Measurements from ENCODE around the gene BCL7C.

DNA sequence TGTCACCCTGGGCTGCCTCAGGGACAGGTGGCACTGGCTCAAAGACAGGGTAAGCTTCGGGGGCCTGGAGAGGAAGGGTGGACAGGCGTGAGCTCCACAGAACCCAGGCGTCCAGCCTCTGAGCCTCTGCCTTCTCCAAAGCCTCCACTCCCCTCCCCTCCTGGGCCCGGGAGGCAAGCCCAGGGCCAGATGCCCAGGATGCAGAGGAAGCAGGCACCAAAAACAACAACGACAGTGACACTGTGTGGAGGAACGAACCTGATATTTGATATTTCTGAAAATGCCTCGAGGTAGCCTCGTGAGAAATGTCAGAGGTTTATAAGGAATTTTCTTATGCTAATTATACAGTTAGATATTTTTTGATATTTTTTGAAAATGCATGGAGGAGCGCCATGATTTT lies 6.0 kb downstream of the BCL7C start:
- TF ChIP-seq, protein P1, sequence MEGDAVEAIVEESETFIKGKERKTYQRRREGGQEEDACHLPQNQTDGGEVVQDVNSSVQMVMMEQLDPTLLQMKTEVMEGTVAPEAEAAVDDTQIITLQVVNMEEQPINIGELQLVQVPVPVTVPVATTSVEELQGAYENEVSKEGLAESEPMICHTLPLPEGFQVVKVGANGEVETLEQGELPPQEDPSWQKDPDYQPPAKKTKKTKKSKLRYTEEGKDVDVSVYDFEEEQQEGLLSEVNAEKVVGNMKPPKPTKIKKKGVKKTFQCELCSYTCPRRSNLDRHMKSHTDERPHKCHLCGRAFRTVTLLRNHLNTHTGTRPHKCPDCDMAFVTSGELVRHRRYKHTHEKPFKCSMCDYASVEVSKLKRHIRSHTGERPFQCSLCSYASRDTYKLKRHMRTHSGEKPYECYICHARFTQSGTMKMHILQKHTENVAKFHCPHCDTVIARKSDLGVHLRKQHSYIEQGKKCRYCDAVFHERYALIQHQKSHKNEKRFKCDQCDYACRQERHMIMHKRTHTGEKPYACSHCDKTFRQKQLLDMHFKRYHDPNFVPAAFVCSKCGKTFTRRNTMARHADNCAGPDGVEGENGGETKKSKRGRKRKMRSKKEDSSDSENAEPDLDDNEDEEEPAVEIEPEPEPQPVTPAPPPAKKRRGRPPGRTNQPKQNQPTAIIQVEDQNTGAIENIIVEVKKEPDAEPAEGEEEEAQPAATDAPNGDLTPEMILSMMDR (IDR thresholded peaks at IDR 0.05): no peak
- TF ChIP-seq POLR2AphosphoS5 (IDR thresholded peaks at IDR 0.05): no peak
- no peak for TF ChIP-seq EP300 (IDR thresholded peaks at IDR 0.05)
